ENCODE measurements around the gene DYSF. TPM values are rescaled to one million over a fixed set of nuclear protein-coding genes. Genes with fewer than 3 reads are reported as not detected.

The DYSF gene
- total RNA-seq, 1 experiment from 2014 or later: 5.5 TPM

DNA sequence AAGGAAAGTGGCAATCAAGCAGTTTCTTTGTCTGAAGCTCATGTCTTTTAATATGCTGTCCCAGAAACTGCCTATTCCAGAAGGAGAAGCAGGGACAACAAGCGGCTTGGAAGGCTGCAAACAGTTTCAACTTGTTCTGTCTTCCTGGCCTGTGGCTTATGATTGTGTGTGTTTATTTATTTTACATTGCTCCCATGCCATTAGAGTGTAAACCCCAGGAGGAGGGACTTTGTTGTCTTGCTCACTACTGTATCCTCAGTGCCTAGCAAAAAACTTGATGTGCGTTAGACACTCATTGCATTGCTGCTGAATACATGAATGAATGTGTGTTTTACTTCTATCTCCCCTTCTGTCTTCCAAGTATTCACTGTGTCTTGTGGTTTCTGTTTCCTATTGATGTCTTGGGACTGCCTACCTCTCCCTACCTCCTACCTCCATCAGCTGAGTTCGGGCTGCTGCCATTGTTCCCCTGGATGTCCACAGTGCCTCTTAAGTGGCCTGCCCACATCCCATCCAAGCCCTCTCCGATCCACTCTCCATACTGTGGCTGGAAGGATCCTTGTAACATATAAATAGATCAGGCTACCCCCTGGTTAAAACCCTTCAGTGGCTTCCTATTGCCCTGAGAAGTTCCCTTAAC lies 261.4 kb downstream of the DYSF start:
- DNase-seq: no peak
- Histone ChIP-seq H2BK12ac (ENCODE audit: insufficient read length, low read depth, low read length) (no peak overlapping the region), H3K4ac (ENCODE audit: low read depth, low read length) (no peak overlapping the region), H2AFZ (ENCODE audit: low read length) (no peak overlapping the region), H2AK5ac (ENCODE audit: insufficient read length, low read length) (no peak overlapping the region), H4K5ac (ENCODE audit: insufficient read length, low read depth, low read length) (no peak overlapping the region), H3K23ac (ENCODE audit: insufficient read length, low read depth, low read length) (no peak overlapping the region), H3K79me1 (ENCODE audit: insufficient read depth, low read depth, low read length, poor library complexity, severe bottlenecking) (no peaks in the 10 kb centered on the region), H3K18ac (ENCODE audit: insufficient read length, low read depth, low read length) (no peak overlapping the region), H3K4me1 (ENCODE audit: insufficient read depth, low read length) (no peaks in the 10 kb centered on the region), H3K9me3 (ENCODE audit: control insufficient read depth, low read depth, low read length) (no peaks in the 10 kb centered on the region), H3K79me2 (ENCODE audit: insufficient read depth, low read length) (no peaks in the 10 kb centered on the region), H4K91ac (ENCODE audit: insufficient read length, low read depth, low read length) (no peak overlapping the region), H3K14ac (ENCODE audit: insufficient read depth, low read length) (no peak overlapping the region), H3K27ac (ENCODE audit: insufficient read length, low read depth, low read length) (no peak overlapping the region), H3T11ph (ENCODE audit: low read length) (no peak overlapping the region), H3K9ac (ENCODE audit: extremely low read depth, insufficient read length, low read length) (no peak overlapping the region), H4K8ac (replicated peaks; ENCODE audit: insufficient read length, low read depth, low read length) (no peak overlapping the region), H2BK5ac (ENCODE audit: insufficient read length, low read length) (no peak overlapping the region), H3K56ac (ENCODE audit: insufficient read length, low read depth, low read length) (no peak overlapping the region), H4K20me1 (ENCODE audit: control insufficient read depth, insufficient read depth, insufficient read length) (no peaks in the 10 kb centered on the region), H3K23me2 (ENCODE audit: insufficient read length, low read depth, low read length, poor library complexity, severe bottlenecking) (no peaks in the 10 kb centered on the region), H2BK15ac (ENCODE audit: low read depth, low read length) (no peak overlapping the region), H3K27me3 (ENCODE audit: insufficient read depth, low read length) (no peaks in the 10 kb centered on the region), H2BK20ac (ENCODE audit: low read depth, low read length, poor library complexity, severe bottlenecking) (no peak overlapping the region), H2BK120ac (ENCODE audit: low read depth, low read length, poor library complexity, severe bottlenecking) (no peak overlapping the region), H3K4me2 (ENCODE audit: insufficient read depth, insufficient read length, low read length) (no peak overlapping the region)
- Mint-ChIP-seq H3K36me3 (ENCODE audit: insufficient read depth in 1 of 3, low read depth in 3 of 3) (no peaks in the 10 kb centered on the region), H3K27ac (no peak overlapping the region), H3K9me3 (no peaks in the 10 kb centered on the region), H3K4me1 (no peaks in the 10 kb centered on the region), H3K4me3 (no peak overlapping the region), H3K27me3 (ENCODE audit: low read depth) (no peaks in the 10 kb centered on the region; the same call in none of the 2 replicates)
- TF ChIP-seq, protein P1, sequence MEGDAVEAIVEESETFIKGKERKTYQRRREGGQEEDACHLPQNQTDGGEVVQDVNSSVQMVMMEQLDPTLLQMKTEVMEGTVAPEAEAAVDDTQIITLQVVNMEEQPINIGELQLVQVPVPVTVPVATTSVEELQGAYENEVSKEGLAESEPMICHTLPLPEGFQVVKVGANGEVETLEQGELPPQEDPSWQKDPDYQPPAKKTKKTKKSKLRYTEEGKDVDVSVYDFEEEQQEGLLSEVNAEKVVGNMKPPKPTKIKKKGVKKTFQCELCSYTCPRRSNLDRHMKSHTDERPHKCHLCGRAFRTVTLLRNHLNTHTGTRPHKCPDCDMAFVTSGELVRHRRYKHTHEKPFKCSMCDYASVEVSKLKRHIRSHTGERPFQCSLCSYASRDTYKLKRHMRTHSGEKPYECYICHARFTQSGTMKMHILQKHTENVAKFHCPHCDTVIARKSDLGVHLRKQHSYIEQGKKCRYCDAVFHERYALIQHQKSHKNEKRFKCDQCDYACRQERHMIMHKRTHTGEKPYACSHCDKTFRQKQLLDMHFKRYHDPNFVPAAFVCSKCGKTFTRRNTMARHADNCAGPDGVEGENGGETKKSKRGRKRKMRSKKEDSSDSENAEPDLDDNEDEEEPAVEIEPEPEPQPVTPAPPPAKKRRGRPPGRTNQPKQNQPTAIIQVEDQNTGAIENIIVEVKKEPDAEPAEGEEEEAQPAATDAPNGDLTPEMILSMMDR (conservative IDR thresholded peaks at IDR 0.05): no peak
- no CpG with 5 or more reads among the region's 4 CpGs for WGBS (ENCODE audit: extremely low coverage, insufficient read length, low lambda C conversion rate)

All from H9 (cell line).